GM19463 (cell line): Measurements from ENCODE around the gene SDK2.
A peak's percentile ranks its signal among the peaks of the same experiment; 100 is the strongest.

Source experiments
- ATAC-seq: cut with Tn5 transposase; IDR thresholded peaks from one replicate; pipeline ENCODE4 v1.9.1; 2021; ENCODE audit warnings: mild to moderate bottlenecking, moderate library complexity; ENCODE audit not compliant: unreplicated experiment

Gene SDK2

GRCh38 chr17:73591296-73592078 lies 52.8 kb downstream of the SDK2 start:
- peak; percentile 79 for ATAC-seq

- no peak for ATAC-seq
These were observed 54.8 kb downstream of the SDK2 start for GRCh38 chr17:73589363-73589980.

- no peak for ATAC-seq
These were observed 55.4 kb downstream of the SDK2 start for GRCh38 chr17:73588891-73589290.

GRCh38 chr17:73588301-73588846 lies 55.9 kb downstream of the SDK2 start:
- ATAC-seq, result no peak

GRCh38 chr17:73586921-73587602 lies 57.2 kb downstream of the SDK2 start:
- no peak for ATAC-seq

- no peak for ATAC-seq
These were observed 57.9 kb downstream of the SDK2 start for GRCh38 chr17:73586275-73586832.

- no peak for ATAC-seq
These were observed 58.7 kb downstream of the SDK2 start for GRCh38 chr17:73585583-73585982.

GRCh38 chr17:73584987-73585386 lies 59.3 kb downstream of the SDK2 start:
- no peak for ATAC-seq

GRCh38 chr17:73584049-73584448 lies 60.2 kb downstream of the SDK2 start:
- ATAC-seq, result no peak

- ATAC-seq, result no peak
These were observed 61.4 kb downstream of the SDK2 start for GRCh38 chr17:73582821-73583220.

- no peak for ATAC-seq
These were observed 61.9 kb downstream of the SDK2 start for GRCh38 chr17:73582359-73582758.

- ATAC-seq, result no peak
These were observed 62.9 kb downstream of the SDK2 start for GRCh38 chr17:73581379-73581778.

- ATAC-seq, result no peak
These were observed 64.1 kb downstream of the SDK2 start for GRCh38 chr17:73580073-73580710.

GRCh38 chr17:73576556-73577098 lies 67.6 kb downstream of the SDK2 start:
- ATAC-seq, result no peak

- ATAC-seq, result no peak
These were observed 68.6 kb downstream of the SDK2 start for GRCh38 chr17:73575470-73576221.

GRCh38 chr17:73571511-73572130 lies 72.6 kb downstream of the SDK2 start:
- ATAC-seq, result no peak

GRCh38 chr17:73569762-73570319 lies 74.4 kb downstream of the SDK2 start:
- no peak for ATAC-seq

GRCh38 chr17:73568934-73569333 lies 75.3 kb downstream of the SDK2 start:
- no peak for ATAC-seq
